HG03108 (cell line): ENCODE measurements around the gene PGRMC2.
A peak's percentile ranks its signal among the peaks of the same experiment; 100 is the strongest.

Experiments used
- ATAC-seq: cut with Tn5 transposase; IDR thresholded peaks from one replicate; pipeline ENCODE4 v1.9.1; 2021; ENCODE audit warnings: moderate library complexity; ENCODE audit not compliant: unreplicated experiment

PGRMC2 gene

GRCh38 chr4:128299848-128300247 lies 12.2 kb upstream of the PGRMC2 start:
- ATAC-seq = no peak

DNA sequence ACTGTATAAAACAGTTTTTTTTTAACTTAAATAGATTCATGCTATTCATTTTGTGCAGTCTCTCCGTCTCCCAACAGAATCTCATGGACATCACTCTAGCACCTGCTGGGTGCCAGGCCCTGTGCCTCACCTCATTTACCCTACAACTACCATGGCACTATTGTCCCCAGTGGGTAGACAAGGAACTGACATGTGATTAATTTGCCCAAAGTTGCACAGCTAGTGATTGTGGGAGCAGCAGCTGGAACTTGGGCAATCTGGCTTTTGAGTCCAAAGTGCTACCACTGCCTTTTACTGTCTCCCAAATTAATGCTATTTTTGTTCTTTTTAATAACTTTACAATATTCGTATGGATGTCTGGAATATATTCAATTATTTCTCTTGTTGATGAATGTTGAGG lies 11.2 kb upstream of the PGRMC2 start:
- no peak for ATAC-seq

DNA sequence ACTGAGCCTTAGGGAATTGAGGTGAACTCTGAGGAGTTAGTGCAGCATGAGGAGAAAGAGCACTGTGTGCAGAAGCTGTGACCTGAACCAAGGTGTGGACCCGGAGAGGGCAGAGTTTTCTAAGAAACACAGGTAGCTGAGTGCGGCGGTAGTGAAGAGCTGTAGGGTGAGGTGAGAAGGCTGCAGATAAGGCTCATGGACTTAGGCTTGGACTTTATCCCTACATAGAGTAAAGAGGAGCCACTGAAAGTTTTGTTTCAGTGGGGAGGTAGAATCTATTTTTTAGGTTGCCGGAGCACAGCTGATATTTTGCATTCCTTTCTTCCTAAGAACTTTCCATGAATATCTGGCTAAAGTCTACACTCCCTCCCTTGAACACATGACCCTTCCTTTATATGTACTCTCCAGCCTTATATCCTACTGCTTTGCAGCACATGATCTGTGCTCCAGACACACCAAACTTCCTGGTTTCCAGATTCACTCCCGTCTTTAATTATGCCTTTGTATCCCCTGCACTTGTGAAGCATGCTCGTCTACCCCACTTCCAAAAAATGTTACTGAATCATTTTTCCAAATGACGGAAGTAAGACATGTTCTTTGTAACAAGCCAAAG lies 10.6 kb upstream of the PGRMC2 start:
- ATAC-seq = no peak

DNA sequence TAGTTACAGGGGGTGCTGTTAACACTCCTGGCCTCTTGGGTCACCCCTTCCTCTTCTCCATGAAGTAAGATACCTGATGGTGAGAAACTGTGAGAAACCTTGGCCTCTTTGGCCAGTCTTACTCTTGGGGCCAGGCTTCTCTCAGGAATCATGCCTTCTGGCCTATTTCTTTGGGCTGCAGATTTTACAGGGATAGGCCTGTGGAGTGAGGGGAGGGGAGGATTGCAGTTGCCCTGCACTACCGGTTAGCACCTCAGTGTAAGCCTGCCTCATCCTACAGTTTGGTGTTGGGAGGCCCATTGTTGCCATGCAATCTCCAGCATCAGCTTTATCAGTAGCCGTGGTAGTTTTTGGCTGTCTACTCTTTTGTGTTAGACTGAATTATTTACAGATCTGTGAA lies 7.6 kb upstream of the PGRMC2 start:
- ATAC-seq = no peak

- no peak for ATAC-seq
Observed at GRCh38 chr4:128294464-128294863, 6.9 kb upstream of the PGRMC2 start.

DNA sequence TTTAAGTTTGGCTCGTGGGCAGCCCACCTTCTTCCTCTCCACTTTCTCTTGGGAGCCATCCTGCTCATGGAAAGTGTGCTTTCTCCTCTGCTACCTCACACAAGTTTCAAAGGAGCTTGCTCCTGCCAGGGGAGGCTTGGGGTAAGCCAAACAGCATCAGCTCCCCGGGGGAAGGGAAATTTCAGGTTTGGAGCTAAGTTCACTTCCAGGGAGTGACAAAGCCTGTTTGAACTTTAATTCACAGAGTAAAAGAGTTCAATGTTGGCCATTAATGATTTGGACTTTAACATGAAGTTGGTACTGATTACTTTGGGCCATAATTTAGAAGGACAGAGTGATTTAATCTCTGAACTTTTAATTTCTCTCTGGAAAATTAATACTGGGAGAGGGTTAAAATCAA lies 4.7 kb upstream of the PGRMC2 start:
- ATAC-seq = no peak

DNA sequence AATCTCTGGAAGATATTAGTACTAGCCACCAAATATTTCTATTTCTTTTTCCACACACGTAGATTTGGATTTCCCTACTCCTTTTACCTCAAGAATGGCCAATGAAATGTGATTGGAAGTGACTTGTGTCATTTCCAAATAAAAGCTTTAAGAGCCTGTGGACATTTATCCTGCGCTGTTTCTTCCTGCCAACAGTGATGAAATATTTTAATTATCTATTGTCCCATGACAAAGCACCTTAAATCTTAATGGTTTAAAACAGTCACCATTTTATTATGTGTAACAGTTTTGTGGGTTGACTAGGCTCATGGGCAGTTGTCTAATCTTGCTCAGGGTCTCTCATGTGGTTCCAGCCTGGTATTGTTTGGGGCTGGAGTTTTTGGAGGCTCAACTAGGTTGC lies 3.5 kb upstream of the PGRMC2 start:
- ATAC-seq = no peak

DNA sequence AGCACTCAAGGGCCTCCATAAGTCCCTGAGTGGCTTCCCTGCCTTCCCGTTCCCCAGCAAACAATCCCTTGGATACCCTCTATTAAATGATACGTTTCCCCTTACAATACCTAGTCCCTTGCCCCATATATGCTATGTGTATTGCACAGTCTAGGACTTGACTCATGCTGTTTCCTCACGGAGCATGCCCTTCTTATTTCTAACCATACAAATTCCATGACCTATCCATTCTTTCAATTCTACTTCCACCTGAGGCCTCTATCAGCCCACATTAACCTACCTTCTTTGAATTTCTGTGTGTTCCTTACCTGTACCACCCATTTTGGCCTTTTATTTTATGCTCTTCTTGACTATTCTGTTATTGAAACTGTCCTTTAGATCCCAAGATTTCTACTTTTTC lies 2.9 kb upstream of the PGRMC2 start:
- ATAC-seq = no peak

GRCh38 chr4:128289523-128290158 lies 2.0 kb upstream of the PGRMC2 start:
- no peak for ATAC-seq

DNA sequence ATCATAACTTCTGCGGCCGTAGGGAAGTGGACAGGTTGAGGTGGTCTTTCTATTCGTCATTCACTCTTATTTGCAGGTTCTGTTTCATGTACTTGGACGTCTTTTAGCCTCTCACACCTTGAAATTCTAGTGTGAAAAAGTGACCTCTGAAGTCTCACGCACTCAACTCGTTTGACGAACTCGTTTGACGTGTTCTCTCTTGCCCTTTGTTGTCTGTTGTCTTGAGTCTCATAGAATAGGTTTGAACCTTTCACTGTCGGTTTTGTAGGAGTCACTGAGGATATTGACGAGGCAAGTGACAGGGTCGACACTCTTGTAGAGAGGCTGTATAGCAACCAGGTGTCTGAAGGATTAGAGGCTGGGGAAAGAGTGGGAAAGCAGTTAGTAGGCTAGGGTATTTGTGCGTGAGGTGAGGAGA lies 1.1 kb upstream of the PGRMC2 start:
- no peak for ATAC-seq

DNA sequence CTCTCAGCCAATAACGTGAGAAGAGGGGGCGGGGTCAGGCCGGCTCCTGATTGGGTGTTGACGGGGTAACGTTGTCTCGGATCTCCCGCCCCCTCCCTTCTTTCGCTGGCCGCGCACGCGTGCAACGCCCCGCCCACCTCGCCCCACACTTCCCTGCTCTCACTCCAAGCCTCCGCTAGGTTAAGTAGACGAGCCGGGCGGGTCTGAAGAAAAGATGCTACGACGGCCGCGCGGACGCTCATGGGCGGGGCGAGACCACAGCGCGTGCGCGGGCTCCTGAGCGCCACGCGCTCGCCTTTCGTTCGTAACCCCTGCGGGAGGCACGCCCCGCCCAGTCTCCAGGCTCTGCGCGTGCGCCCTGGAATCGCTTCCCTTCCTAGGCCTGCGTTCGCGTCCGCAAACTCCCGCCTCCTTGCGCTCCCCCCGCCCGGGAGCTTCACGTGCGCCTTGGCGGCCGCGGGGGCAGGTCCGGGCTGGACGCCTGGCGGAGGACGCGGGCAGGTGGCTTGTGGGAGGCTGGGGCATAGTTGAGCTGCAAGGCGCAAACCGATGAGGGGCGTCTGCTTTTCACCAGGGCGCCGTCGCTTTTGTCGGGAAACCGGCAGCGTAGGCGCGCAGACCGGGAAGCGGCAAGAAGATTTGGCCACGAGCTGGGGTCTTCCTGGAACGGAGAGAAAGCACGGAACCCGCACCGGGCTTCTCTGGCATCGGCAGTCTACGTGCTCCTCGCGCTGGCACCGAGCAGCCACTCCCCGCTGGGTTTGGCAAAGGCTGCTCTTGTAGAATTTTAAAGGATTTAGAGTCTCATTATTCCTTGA lies 467 bp upstream of the PGRMC2 start:
- peak; percentile 82 for ATAC-seq

GRCh38 chr4:128286474-128287058 lies 1.0 kb downstream of the PGRMC2 start:
- ATAC-seq = no peak

- no peak for ATAC-seq
Observed at GRCh38 chr4:128285085-128285997, 2.3 kb downstream of the PGRMC2 start.

DNA sequence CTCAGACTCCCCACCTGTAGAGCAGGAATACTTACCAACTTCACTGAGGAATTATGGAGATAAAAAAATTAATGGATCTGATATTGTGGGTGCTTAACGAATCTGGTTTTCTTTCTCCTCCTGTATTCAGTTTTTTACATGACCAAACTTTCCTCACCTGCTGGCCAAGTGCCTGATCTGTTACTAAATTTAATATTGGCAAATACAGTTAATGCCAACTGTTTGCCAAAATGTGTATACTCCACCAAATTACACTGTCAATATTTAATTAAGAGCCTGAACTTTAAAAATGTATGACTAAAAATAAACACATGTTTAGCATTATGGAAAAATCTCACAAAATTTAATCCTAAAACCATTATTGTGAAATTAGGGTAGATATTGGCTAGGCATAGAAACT lies 3.3 kb downstream of the PGRMC2 start:
- ATAC-seq = no peak

DNA sequence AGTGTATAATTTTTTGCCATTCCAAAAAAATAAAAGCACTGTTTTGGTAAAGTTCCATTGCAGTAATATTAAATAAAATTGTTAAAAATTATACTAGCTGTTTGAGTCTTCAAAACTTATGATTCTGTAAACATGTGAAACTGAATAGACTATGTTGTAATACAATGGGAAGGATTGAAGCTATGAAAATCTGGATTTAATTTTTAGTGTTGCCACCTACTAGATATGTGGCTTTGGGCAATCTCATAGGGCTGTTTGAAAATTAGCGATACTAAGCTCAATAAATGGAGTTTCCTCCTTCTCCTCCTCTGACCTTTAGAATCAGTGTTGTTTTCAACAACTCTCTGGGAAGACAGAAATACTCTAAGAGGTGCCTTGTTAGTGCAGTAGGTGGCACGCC lies 4.5 kb downstream of the PGRMC2 start:
- ATAC-seq = no peak

DNA sequence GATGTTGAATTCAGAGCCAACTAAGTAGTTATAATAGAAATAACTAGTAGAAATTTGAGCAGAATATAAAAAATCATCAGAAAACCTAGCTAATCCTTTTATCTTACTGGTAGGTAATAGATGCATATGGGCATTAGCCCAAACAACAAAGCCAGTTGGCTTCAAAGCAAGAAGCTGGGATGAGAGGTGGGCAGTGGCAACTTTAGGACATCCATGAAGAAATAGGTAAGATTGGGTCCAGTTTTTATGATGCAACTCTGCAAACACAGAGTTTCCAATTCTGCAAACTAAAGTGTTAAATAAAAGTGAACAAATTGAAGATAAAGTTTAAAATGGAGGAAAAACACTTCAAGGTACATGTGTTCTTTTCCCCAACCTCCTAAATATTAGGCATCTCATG lies 5.1 kb downstream of the PGRMC2 start:
- no peak for ATAC-seq

- no peak for ATAC-seq
Observed at GRCh38 chr4:128281354-128281753, 6.3 kb downstream of the PGRMC2 start.

DNA sequence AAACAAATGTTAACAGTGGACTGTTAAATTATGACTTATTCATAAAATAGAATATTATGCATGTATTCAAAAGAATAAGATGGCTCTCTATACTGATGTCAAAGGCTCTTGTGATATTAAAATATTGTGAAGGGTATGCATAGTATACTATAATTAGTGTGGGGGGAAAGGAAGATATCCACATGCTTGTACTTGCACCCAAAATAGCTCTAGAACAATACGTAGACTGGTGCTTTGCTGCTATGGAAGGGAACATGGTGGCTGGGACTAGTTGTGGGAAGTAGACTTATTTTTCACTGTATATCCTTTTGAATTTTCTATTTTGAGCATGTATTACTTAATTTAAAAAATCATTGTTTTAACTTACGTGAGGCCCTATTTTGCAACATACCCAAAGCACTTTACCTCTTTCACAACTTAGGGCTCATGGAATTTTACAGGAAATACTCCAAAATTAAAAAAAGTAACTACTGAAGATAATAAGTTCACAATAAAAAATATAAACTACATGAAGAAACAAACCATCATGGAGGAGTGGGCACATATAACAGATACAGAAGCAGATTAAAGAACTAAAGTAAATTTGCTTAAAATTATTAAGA lies 7.9 kb downstream of the PGRMC2 start:
- no peak for ATAC-seq

DNA sequence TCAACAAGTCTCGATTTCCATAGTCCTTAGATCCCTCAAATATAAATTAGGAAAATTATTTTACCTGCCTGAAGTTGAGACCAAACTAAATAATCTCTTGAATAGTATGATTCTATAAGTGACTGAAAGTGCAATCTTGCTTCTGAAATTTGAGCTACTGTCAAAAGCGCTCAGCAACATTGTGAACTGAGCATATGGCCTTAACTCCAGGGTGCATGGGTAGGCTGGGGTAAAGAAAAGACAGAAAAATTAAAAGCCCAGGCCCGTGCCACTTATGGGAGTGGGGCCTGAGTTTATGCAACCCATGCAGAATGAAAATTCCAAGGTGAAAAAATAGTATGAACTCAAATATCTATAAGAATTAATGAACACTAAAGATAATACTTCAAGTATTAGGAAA lies 9.8 kb downstream of the PGRMC2 start:
- ATAC-seq = no peak

DNA sequence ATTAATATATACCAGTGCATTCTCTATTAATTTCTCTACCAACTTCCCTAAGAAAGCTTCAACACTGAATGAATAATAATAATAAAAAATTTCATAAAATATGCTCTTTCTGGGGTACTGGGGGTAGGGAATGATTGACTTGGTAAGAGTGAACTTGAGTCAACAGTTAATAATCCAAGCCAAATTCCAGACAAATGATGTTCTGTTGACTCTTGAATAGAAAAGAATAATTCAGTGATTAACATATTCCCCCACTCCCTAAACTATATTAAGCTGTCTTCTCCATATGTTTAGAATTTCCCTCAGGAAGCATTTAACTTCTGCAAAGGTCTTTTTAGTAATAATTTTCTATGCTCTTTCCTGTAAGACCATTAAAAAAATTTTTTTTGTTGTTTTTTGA lies 12.3 kb downstream of the PGRMC2 start:
- ATAC-seq = no peak
